Kidney (tissue), 14 donors: ENCODE data around the gene MPHOSPH9. TPM values are rescaled to one million over a fixed set of nuclear protein-coding genes. Genes with fewer than 3 reads are reported as not detected.
A peak's percentile ranks its signal among the peaks of the same experiment; 100 is the strongest.
"Not testable (repeated sequence)": the region's sequence is repeated elsewhere in the genome, so short reads cannot be mapped to it uniquely, and the experiment has no call there.

Source experiments
- DNase-seq, 5 donors: peaks; one replicate each; pipeline ENCODE4 v3.0.0-alpha.2; 2013 to 2020
- FAIRE-seq: peaks from 2 replicates; lab custom pipeline; 2012; peaks lifted over from hg19 to GRCh38; lab: Jason Lieb, UNC
- H3K27ac ChIP-seq, 2 donors: one replicate each; pipeline ENCODE4 v1.7.0; 2013; ENCODE audit warnings: low read depth in 2 of 2, low read length in 2 of 2, inconsistent platforms in 1 of 2
- H3K27me3 ChIP-seq: one replicate; pipeline ENCODE4 v1.7.1; 2013; ENCODE audit warnings: low read length, inconsistent platforms; ENCODE audit not compliant: control insufficient read depth, insufficient read depth
- H3K36me3 ChIP-seq, 3 donors: one replicate each; pipeline versions ENCODE4 v1.7.0 to v1.7.1; 2013; ENCODE audit warnings: low read length in 3 of 3, control low read depth in 1 of 3, inconsistent platforms in 1 of 3; ENCODE audit not compliant: insufficient read depth in 3 of 3, control insufficient read depth in 2 of 3
- H3K4me1 ChIP-seq, 3 donors: one replicate each; pipeline versions ENCODE4 v1.7.0 to v1.7.1; 2013; ENCODE audit warnings: low read length in 3 of 3, inconsistent platforms in 1 of 3, low read depth in 1 of 3; ENCODE audit not compliant: control insufficient read depth in 2 of 3, insufficient read depth in 2 of 3
- H3K4me3 ChIP-seq, 3 donors: one replicate each; pipeline versions ENCODE4 v1.7.0 to v1.8.1; 2013; ENCODE audit warnings: low read length in 3 of 3, control low read depth in 1 of 3, inconsistent platforms in 1 of 3
- H3K9ac ChIP-seq, 3 donors: one replicate each; pipeline versions ENCODE4 v1.7.0 to v1.7.1; 2013; ENCODE audit warnings: low read length in 3 of 3, control low read depth in 1 of 3, inconsistent platforms in 1 of 3
- H3K9me3 ChIP-seq, 3 donors: one replicate each; pipeline versions ENCODE4 v1.7.0 to v1.7.1; 2013; ENCODE audit warnings: low read length in 3 of 3, control low read depth in 1 of 3, inconsistent platforms in 1 of 3; ENCODE audit not compliant: control insufficient read depth in 2 of 3, insufficient read depth in 1 of 3
- intact Hi-C: fragments of 100-400 bp; cut with DNase I; formaldehyde crosslinking; loops from one replicate; pipeline ENCODE4 v1.11.1; 2022
- polyA plus RNA-seq: library from polyadenylated mRNA; stranded (reverse); fragments of 350-450 nt; fragmentation: Illumina TruSeq; extraction: RNeasy Lipid Tissue Mini Kit (QIAGEN cat#74804); gene quantifications from one replicate; pipeline ENCODE4 v1.2.3, GENCODE V29; 2014; ENCODE audit warnings: low read depth, low replicate concordance; ENCODE audit not compliant: insufficient read depth
- total RNA-seq: library from RNA; stranded (reverse); fragmentation: NEBNext Ultra II Directional; extraction: Animal tissue kit (Norgen Biotek cat#: 25700); gene quantifications from one replicate; pipeline ENCODE4 v1.2.1, GENCODE V29; 2021
- TF ChIP-seq, protein P1 (sequence below): IDR thresholded peaks from 3 replicates; pipeline ENCODE4 v1.5.1; 2012; ENCODE audit warnings: mild to moderate bottlenecking, moderate library complexity, borderline replicate concordance; ENCODE audit not compliant: insufficient read depth; ENCODE audit errors: extremely low read depth
- donor health status: control.
- donor health status: control.
- donor health status: control.
- donor health status: control.
- donor health status: control.
- donor health status: DM: yes; HTN: yes; CAD: no.
- donor health status: Normal renal cell carcinoma (clear cell type).

The MPHOSPH9 gene
- total and polyA plus RNA-seq, 2 donors from 2014 or later: 7.2 to 25.2 TPM

DNA sequence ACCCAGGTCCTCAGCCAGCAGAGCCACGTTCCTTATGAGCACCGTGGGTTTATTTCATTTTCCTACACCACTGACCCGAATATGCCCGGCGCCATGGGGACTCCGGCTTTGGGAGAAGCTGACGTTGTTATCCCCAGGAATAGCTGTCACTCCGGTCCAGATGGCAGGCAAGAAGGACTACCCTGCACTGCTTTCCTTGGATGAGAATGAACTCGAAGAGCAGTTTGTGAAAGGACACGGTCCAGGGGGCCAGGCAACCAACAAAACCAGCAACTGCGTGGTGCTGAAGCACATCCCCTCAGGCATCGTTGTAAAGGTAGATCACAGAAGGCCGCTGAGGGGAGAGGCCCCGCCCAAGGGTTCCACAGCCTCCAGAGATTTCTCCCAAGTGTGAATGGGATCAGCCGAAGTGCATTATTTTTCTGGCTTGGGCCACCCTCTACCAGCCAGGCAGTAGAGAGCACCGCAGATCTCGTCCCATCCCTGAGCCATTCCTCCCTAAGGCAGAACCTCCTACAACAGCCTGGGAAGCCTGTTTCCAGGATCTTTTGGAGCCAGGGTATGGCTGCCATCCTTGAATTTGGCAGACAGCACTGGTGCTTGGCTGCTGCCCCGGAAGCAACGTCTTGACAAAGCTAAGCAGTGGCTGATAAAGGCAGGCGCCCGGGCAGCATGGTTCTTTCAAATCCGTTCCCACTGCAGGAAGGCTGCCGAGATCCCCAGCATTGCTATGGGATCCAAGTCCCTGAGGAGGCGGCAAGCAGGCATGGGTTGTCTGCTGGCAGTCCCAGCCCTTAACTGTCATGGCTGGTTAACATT lies 20.9 kb upstream of the MPHOSPH9 start:
- H3K9ac ChIP-seq: no peak overlapping the region
- no peak for DNase-seq
- TF ChIP-seq, protein P1, sequence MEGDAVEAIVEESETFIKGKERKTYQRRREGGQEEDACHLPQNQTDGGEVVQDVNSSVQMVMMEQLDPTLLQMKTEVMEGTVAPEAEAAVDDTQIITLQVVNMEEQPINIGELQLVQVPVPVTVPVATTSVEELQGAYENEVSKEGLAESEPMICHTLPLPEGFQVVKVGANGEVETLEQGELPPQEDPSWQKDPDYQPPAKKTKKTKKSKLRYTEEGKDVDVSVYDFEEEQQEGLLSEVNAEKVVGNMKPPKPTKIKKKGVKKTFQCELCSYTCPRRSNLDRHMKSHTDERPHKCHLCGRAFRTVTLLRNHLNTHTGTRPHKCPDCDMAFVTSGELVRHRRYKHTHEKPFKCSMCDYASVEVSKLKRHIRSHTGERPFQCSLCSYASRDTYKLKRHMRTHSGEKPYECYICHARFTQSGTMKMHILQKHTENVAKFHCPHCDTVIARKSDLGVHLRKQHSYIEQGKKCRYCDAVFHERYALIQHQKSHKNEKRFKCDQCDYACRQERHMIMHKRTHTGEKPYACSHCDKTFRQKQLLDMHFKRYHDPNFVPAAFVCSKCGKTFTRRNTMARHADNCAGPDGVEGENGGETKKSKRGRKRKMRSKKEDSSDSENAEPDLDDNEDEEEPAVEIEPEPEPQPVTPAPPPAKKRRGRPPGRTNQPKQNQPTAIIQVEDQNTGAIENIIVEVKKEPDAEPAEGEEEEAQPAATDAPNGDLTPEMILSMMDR: no peak
- no peaks in the 10 kb centered on the region for H3K9me3 ChIP-seq
- intact Hi-C loops: no loop called here
- peaks cover 0 to 19% (median 18%) of the 10 kb centered on the region in 3 donors for H3K4me1 ChIP-seq
- no peak overlapping the region for H3K27ac ChIP-seq
- no peaks in the 10 kb centered on the region for H3K27me3 ChIP-seq
- peaks cover 4 to 23% (median 7%) of the 10 kb centered on the region in 3 donors for H3K36me3 ChIP-seq
- H3K4me3 ChIP-seq: no peak overlapping the region
- no peak for FAIRE-seq

- H3K27me3 ChIP-seq, H3K4me3 ChIP-seq, FAIRE-seq, intact Hi-C loops, H3K9ac ChIP-seq, H3K9me3 ChIP-seq: not testable (repeated sequence)
- H3K27ac ChIP-seq: peak overlapping the region in 1 of 2 donors; percentile 72
- DNase-seq: peak in 1 of 5 donors; percentile 21
- H3K36me3 ChIP-seq: peaks cover 4 to 19% (median 5%) of the 10 kb centered on the region in 3 donors
- H3K4me1 ChIP-seq: peaks cover 0 to 18% (median 16%) of the 10 kb centered on the region in 3 donors
These were observed 19.4 kb upstream of the MPHOSPH9 start for GRCh38 chr12:123252365-123252764.

DNA sequence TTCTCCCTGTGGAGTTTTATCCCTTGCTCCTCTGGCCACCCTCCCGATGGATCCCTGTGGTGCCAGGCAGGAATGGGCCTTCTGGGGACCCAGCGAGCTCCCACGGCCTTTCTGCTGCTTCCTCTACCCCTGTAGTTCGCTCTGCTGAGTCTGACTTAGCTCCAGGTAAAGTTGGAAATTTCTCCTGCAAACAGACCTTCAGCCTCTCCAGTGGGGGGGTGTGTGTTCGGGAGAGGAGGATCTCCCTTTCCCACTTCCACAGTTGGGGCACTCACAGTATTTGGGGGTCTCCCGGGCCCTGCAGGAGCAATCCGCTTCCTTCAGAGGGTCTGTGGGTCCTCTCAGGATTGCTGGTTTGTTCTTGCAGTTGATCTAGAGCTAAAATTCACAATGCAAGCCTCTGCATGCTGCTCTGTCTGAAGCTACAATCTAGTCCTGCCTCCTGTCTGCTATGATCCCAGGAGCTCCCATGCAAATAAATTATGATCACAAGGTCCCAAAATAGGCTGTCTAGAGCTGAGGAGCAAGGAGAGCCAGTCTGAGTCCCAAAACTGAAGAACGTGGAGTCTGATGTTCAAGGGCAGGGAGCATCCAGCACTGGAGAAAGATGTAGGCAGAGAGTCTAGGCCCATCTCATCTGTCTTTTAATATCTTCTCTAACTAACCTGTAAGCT lies 18.6 kb upstream of the MPHOSPH9 start:
- H3K27me3 ChIP-seq: no peaks in the 10 kb centered on the region
- DNase-seq: no peak
- peak overlapping the region in 2 of 3 donors; percentile 19 to 41 for H3K9ac ChIP-seq
- peaks cover 0 to 18% (median 16%) of the 10 kb centered on the region in 3 donors for H3K4me1 ChIP-seq
- no peak for FAIRE-seq
- H3K36me3 ChIP-seq: peaks cover 4 to 19% (median 5%) of the 10 kb centered on the region in 3 donors
- intact Hi-C loops: no loop called here
- TF ChIP-seq, protein P1: no peak
- H3K4me3 ChIP-seq: peak overlapping the region in 1 of 3 donors; percentile 35
- no peaks in the 10 kb centered on the region for H3K9me3 ChIP-seq
- H3K27ac ChIP-seq: peak overlapping the region; percentile 72 to 85
